SU-DHL-6 (cell line): Measurements from ENCODE around the gene SLC38A3.

Source experiments
- CTCF ChIP-seq: fragments of 200-600 bp; sonication (generic); IDR thresholded peaks from one replicate; pipeline ENCODE4 v1.5.1; 2017; ENCODE audit warnings: antibody characterized with exemption, mild to moderate bottlenecking, low read length, moderate library complexity; ENCODE audit not compliant: insufficient read depth, poor library complexity, severe bottlenecking
- EZH2phosphoT487 ChIP-seq: fragments of 200-600 bp; sonication (generic), shearing (Covaris generic); conservative IDR thresholded peaks from 2 replicates; pipeline ENCODE4 v1.6.1; 2018; ENCODE audit warnings: mild to moderate bottlenecking, antibody characterized with exemption, low read length, moderate library complexity, mixed read lengths

- TF ChIP-seq CTCF (no peak), EZH2phosphoT487 (no peak)
Observed at GRCh38 chr3:50167069-50167840, 37.8 kb upstream of the SLC38A3 start.
